IPS-NIHi11 (cell line): Measurements from ENCODE around the gene GABPB2.
A peak's percentile ranks its signal among the peaks of the same experiment; 100 is the strongest.

Experiments used
- DNase-seq: peaks from one replicate; pipeline ENCODE4 v3.0.0; 2012; ENCODE audit warnings: mixed read lengths, low spot score

GABPB2 gene

GRCh38 chr1:151070474-151071276 is at the start of gene GABPB2:
Gene GABPB2 (plus strand): TSS chr1:151070761. CDS start chr1:151088190, 17,429 bp downstream.
- DNase-seq = peak; percentile 92

- DNase-seq = peak; percentile 91
Observed at GRCh38 chr1:151024540-151025146, 45.9 kb upstream of the GABPB2 start.

- no peak for DNase-seq
Observed at GRCh38 chr1:151026460-151026859, 44.1 kb upstream of the GABPB2 start.

GRCh38 chr1:151032164-151032563 is 38.4 kb upstream of the GABPB2 start:
- DNase-seq = no peak

GRCh38 chr1:151035167-151035566 is 35.4 kb upstream of the GABPB2 start:
- DNase-seq = no peak

GRCh38 chr1:151036356-151036755 is 34.2 kb upstream of the GABPB2 start, which contains the start of gene BNIPL:
Gene BNIPL (plus strand): TSS chr1:151036586. CDS start chr1:151036726, 140 bp downstream.
- DNase-seq = peak; percentile 45

GRCh38 chr1:151037032-151037431 is 33.5 kb upstream of the GABPB2 start:
- no peak for DNase-seq

GRCh38 chr1:151039521-151039920 is 31.0 kb upstream of the GABPB2 start:
- DNase-seq = no peak

GRCh38 chr1:151043163-151043562 is 27.4 kb upstream of the GABPB2 start:
- no peak for DNase-seq

GRCh38 chr1:151047591-151047924 is 23.0 kb upstream of the GABPB2 start, which contains the start of gene C1orf56:
Gene C1orf56 (plus strand): TSS chr1:151047751. CDS start chr1:151047848, 97 bp downstream.
- DNase-seq = peak; percentile 92

GRCh38 chr1:151047925-151048644 is 22.5 kb upstream of the GABPB2 start:
- peak; percentile 88 for DNase-seq

- DNase-seq = no peak
Observed at GRCh38 chr1:151048645-151049032, 21.9 kb upstream of the GABPB2 start.

GRCh38 chr1:151049458-151049857 is 21.1 kb upstream of the GABPB2 start:
- DNase-seq = no peak

- DNase-seq = no peak
Observed at GRCh38 chr1:151050051-151050688, 20.4 kb upstream of the GABPB2 start.

- no peak for DNase-seq
Observed at GRCh38 chr1:151051356-151052009, 19.1 kb upstream of the GABPB2 start.

GRCh38 chr1:151054971-151055547 is 15.5 kb upstream of the GABPB2 start:
- DNase-seq = no peak

GRCh38 chr1:151055581-151055980 is 15.0 kb upstream of the GABPB2 start:
- no peak for DNase-seq

- no peak for DNase-seq
Observed at GRCh38 chr1:151056149-151056548, 14.4 kb upstream of the GABPB2 start.

GRCh38 chr1:151058692-151059091 is 11.9 kb upstream of the GABPB2 start:
- DNase-seq = peak; percentile 59

GRCh38 chr1:151059109-151060006 is 11.2 kb upstream of the GABPB2 start, which contains the start of gene CDC42SE1:
Gene CDC42SE1 (minus strand): TSS chr1:151059622. CDS start chr1:151055730, 3,892 bp downstream.
- peak; percentile 92 for DNase-seq
